ENCODE results near the gene USP32. TPM values are rescaled to one million over a fixed set of nuclear protein-coding genes. Genes with fewer than 3 reads are reported as not detected.
"Not testable (repeated sequence)": the region's sequence is repeated elsewhere in the genome, so short reads cannot be mapped to it uniquely, and the experiment has no call there.

Gene USP32
- total RNA-seq: 39.0 TPM

GRCh38 chr17:60392042-60392844, at the start of gene USP32:
Gene USP32, minus strand, starts transcription at chr17:60392133. Its CDS starts 194 bp downstream, at chr17:60391939.
- peak; percentile 99 for DNase-seq (ENCODE audit: low spot score)

GRCh38 chr17:60439501-60439900, 47.6 kb upstream of the USP32 start:
- no peak for DNase-seq (ENCODE audit: low spot score)

- DNase-seq (ENCODE audit: low spot score): no peak
These were observed 44.7 kb upstream of the USP32 start for GRCh38 chr17:60436676-60437075.

- peak; percentile 71 for DNase-seq (ENCODE audit: low spot score)
These were observed 43.6 kb upstream of the USP32 start for GRCh38 chr17:60435244-60436167.

- not testable (repeated sequence) for DNase-seq (ENCODE audit: low spot score)
These were observed 41.4 kb upstream of the USP32 start for GRCh38 chr17:60433021-60433997.

- not testable (repeated sequence) for DNase-seq (ENCODE audit: low spot score)
These were observed 38.6 kb upstream of the USP32 start for GRCh38 chr17:60430561-60430960.

- not testable (repeated sequence) for DNase-seq (ENCODE audit: low spot score)
These were observed 36.6 kb upstream of the USP32 start for GRCh38 chr17:60428491-60428890.

GRCh38 chr17:60426596-60426995, 34.7 kb upstream of the USP32 start:
- no peak for DNase-seq (ENCODE audit: low spot score)

GRCh38 chr17:60425626-60426025, 33.7 kb upstream of the USP32 start:
- DNase-seq (ENCODE audit: low spot score): no peak

GRCh38 chr17:60423865-60424264, 31.9 kb upstream of the USP32 start:
- no peak for DNase-seq (ENCODE audit: low spot score)

- DNase-seq (ENCODE audit: low spot score): no peak
These were observed 30.3 kb upstream of the USP32 start, which contains the start of gene CHCT1 for GRCh38 chr17:60422162-60422665. Gene CHCT1, plus strand, starts transcription at chr17:60422489. Its CDS starts 104 bp downstream, at chr17:60422593.

GRCh38 chr17:60421273-60422161, 29.6 kb upstream of the USP32 start:
- peak; percentile 48 for DNase-seq (ENCODE audit: low spot score)

- DNase-seq (ENCODE audit: low spot score): not testable (repeated sequence)
These were observed 27.9 kb upstream of the USP32 start for GRCh38 chr17:60419875-60420274.

GRCh38 chr17:60419003-60419402, 27.1 kb upstream of the USP32 start:
- not testable (repeated sequence) for DNase-seq (ENCODE audit: low spot score)

GRCh38 chr17:60416368-60416925, 24.5 kb upstream of the USP32 start:
- no peak for DNase-seq (ENCODE audit: low spot score)

GRCh38 chr17:60415146-60415545, 23.2 kb upstream of the USP32 start:
- no peak for DNase-seq (ENCODE audit: low spot score)

- DNase-seq (ENCODE audit: low spot score): no peak
These were observed 20.8 kb upstream of the USP32 start for GRCh38 chr17:60412701-60413100.

- DNase-seq (ENCODE audit: low spot score): no peak
These were observed 18.1 kb upstream of the USP32 start for GRCh38 chr17:60410001-60410400.

GRCh38 chr17:60406887-60407286, 15.0 kb upstream of the USP32 start:
- no peak for DNase-seq (ENCODE audit: low spot score)

GRCh38 chr17:60403962-60404361, 12.0 kb upstream of the USP32 start:
- no peak for DNase-seq (ENCODE audit: low spot score)
